ENCODE measurements around the gene LYSMD1. TPM values are rescaled to one million over a fixed set of nuclear protein-coding genes. Genes with fewer than 3 reads are reported as not detected.

LYSMD1 gene
- total and polyA plus RNA-seq, 4 donors: 12.9 to 19.1 (median 18.3) TPM

- Histone ChIP-seq H3K27ac (ENCODE audit: low read depth, low read length) (no peak overlapping the region), H3K9me3 (ENCODE audit: control insufficient read depth, insufficient read depth, low read length) (no peaks in the 10 kb centered on the region), H3K36me3 (ENCODE audit: control insufficient read depth, insufficient read depth, low read length) (peaks cover 70% of the 10 kb centered on the region), H3K4me3 (ENCODE audit: low read depth, low read length) (no peak overlapping the region), H3K27me3 (ENCODE audit: control insufficient read depth, insufficient read depth, low read length) (no peaks in the 10 kb centered on the region), H3K4me1 (ENCODE audit: control insufficient read depth, insufficient read depth, low read length) (peaks cover 16% of the 10 kb centered on the region)
- DNase-seq (ENCODE audit: low read depth in 4 of 6, low spot score in 6 of 6): no peak
- WGBS (ENCODE audit: insufficient coverage): 95% methylated on average over 17 of the region's 17 CpGs
These were observed 10.9 kb upstream of the LYSMD1 start for GRCh38 chr1:151176514-151177045.

- Histone ChIP-seq H3K4me3 (ENCODE audit: low read depth, low read length) (no peak within 1 kb of the TSS), H3K27me3 (ENCODE audit: control insufficient read depth, insufficient read depth, low read length) (no peaks in the 10 kb centered on the region)
- DNase-seq (ENCODE audit: low read depth in 4 of 6, low spot score in 6 of 6): peak in 1 of 6 donors; percentile 15
These were observed 10.2 kb upstream of the LYSMD1 start, which contains the start of gene TMOD4 for GRCh38 chr1:151175863-151176262. TSS of gene TMOD4 (minus strand) at chr1:151175981. CDS start at chr1:151174875, 1,106 bp downstream.

DNA sequence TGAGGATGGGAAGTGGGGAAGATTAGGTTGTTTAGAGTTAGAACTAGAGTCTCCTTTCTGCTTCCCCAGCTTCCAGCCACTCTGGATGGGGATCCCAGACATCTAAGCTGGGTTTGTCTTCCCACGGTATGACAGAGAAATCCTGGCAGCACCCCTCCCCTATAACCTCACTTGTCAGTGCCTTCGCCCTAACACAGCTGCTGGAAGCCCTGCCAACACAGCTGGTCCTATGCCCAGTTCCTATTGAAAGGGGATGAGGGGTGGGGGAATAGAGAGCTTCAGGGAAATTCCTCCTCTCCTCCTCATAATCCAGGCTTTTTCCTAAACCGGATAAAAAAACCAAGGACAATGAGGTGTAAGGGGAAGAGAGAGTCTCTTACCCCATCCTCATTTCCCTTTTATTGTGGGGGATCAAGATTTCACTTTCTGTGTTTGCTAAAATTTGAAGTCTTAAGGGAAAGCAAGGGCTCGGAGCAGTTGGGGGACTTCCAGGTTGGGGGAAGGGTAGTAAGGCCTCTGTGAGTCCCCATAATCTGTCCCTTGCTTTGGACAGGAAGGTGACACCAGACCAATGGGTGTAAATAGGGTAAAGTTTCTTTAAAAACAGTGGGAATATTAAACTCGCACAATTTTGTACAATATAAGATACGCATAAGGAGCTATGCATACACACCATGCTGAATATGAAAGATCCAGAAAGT lies 9.5 kb upstream of the LYSMD1 start:
- H3K27me3 ChIP-seq (ENCODE audit: control insufficient read depth, insufficient read depth, low read length): no peaks in the 10 kb centered on the region
- no peak overlapping the region for H3K4me3 ChIP-seq (ENCODE audit: low read depth, low read length)
- WGBS (ENCODE audit: insufficient coverage): 38% methylated on average over 1 of the region's 6 CpGs
- H3K9me3 ChIP-seq (ENCODE audit: control insufficient read depth, insufficient read depth, low read length): no peaks in the 10 kb centered on the region
- peak in 4 of 6 donors; percentile 55 to 90 (median 69) for DNase-seq (ENCODE audit: low read depth in 4 of 6, low spot score in 6 of 6)
- H3K4me1 ChIP-seq (ENCODE audit: control insufficient read depth, insufficient read depth, low read length): peaks cover 16% of the 10 kb centered on the region
- H3K36me3 ChIP-seq (ENCODE audit: control insufficient read depth, insufficient read depth, low read length): peaks cover 63% of the 10 kb centered on the region
- H3K27ac ChIP-seq (ENCODE audit: low read depth, low read length): peak overlapping the region; percentile 64

More at GRCh38 chr1:151175863-151176262, 10.2 kb upstream of the LYSMD1 start, which contains the start of gene TMOD4:
- H3K27ac ChIP-seq (ENCODE audit: low read depth, low read length): peak within 1 kb of the TSS; percentile 64
- peaks cover 65% of the 10 kb centered on the region for H3K36me3 ChIP-seq (ENCODE audit: control insufficient read depth, insufficient read depth, low read length)
- WGBS (ENCODE audit: insufficient coverage): 73% methylated on average over 1 of the region's 4 CpGs
- H3K9me3 ChIP-seq (ENCODE audit: control insufficient read depth, insufficient read depth, low read length): no peaks in the 10 kb centered on the region
- H3K4me1 ChIP-seq (ENCODE audit: control insufficient read depth, insufficient read depth, low read length): peaks cover 16% of the 10 kb centered on the region

DNA sequence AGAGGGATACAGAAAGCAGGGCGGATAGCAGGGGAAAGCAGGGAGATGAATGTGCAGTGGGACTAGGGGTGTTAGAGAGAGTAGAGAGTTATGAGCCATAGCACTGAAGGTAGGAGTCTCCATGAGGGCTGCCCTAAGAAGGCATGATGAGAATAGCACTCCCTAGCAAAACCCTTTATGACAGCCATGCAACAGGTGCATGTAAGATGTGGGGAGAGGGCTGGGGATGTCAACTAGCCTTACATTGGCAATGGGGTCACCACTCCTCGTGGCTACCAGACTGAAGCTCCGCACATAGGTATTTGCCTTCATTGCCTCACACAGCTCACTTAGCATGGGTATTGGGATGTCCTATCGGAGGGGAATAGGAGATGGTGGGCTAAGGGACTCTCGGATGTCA lies 5.5 kb upstream of the LYSMD1 start:
- H3K27ac ChIP-seq (ENCODE audit: low read depth, low read length): no peak overlapping the region
- 80% methylated on average over 2 of the region's 5 CpGs for WGBS (ENCODE audit: insufficient coverage)
- DNase-seq (ENCODE audit: low read depth in 4 of 6, low spot score in 6 of 6): no peak
- H3K9me3 ChIP-seq (ENCODE audit: control insufficient read depth, insufficient read depth, low read length): no peaks in the 10 kb centered on the region
- peaks cover 51% of the 10 kb centered on the region for H3K36me3 ChIP-seq (ENCODE audit: control insufficient read depth, insufficient read depth, low read length)
- no peak overlapping the region for H3K4me3 ChIP-seq (ENCODE audit: low read depth, low read length)
- H3K27me3 ChIP-seq (ENCODE audit: control insufficient read depth, insufficient read depth, low read length): no peaks in the 10 kb centered on the region
- H3K4me1 ChIP-seq (ENCODE audit: control insufficient read depth, insufficient read depth, low read length): peaks cover 27% of the 10 kb centered on the region

DNA sequence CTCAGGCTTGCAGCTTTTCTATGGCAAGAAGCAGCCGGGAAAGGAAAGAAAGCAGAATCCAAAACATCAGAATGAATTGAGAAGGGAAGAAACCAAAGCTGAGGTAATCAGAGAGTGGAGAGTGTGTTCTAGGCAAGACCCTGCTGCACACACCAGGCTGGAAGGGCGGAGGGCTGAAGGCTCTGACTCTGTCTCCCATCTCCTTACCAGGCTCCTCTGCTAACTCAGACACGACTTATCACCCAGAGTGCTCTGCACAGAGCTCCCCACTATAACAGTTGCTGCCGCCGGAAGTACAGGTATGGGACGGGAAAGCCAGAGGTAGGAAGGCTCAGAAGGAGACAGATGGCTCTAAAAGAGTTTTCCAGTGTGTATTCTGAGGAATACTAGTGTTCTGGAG lies 1.4 kb upstream of the LYSMD1 start:
- H3K27ac ChIP-seq (ENCODE audit: low read depth, low read length): no peak overlapping the region
- H3K4me1 ChIP-seq (ENCODE audit: control insufficient read depth, insufficient read depth, low read length): peaks cover 20% of the 10 kb centered on the region
- H3K9me3 ChIP-seq (ENCODE audit: control insufficient read depth, insufficient read depth, low read length): no peaks in the 10 kb centered on the region
- H3K4me3 ChIP-seq (ENCODE audit: low read depth, low read length): no peak overlapping the region
- no peak for DNase-seq (ENCODE audit: low read depth in 4 of 6, low spot score in 6 of 6)
- H3K36me3 ChIP-seq (ENCODE audit: control insufficient read depth, insufficient read depth, low read length): peaks cover 35% of the 10 kb centered on the region
- H3K27me3 ChIP-seq (ENCODE audit: control insufficient read depth, insufficient read depth, low read length): no peaks in the 10 kb centered on the region
- 86% methylated on average over 1 of the region's 6 CpGs for WGBS (ENCODE audit: insufficient coverage)

DNA sequence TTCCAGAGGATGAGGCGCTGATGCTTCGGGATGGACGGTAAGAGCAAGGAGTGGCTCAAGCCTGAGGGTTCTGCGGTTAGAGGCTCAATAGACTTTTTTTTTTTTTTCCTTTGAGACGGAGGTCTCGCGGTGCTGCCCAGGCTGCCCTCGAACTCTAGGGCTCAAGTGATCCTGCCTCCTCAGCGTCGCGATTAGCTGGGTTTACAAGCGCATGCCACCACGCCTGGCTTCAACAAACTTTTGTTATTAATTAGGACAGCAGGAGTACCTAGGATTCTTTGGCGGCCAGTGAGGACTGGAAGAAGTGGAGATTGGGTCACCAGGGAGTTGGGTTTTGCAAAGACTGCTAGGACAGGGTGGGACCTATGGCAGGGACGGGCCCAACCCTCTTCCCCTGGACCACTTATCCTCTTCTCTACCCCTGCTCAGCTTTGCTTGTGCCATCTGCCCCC lies 829 bp upstream of the LYSMD1 start:
- peaks cover 20% of the 10 kb centered on the region for H3K4me1 ChIP-seq (ENCODE audit: control insufficient read depth, insufficient read depth, low read length)
- DNase-seq (ENCODE audit: low read depth in 4 of 6, low spot score in 6 of 6): no peak
- H3K27ac ChIP-seq (ENCODE audit: low read depth, low read length): peak overlapping the region; percentile 97
- peak overlapping the region; percentile 88 for H3K4me3 ChIP-seq (ENCODE audit: low read depth, low read length)
- 6% methylated on average over 13 of the region's 15 CpGs for WGBS (ENCODE audit: insufficient coverage)
- H3K9me3 ChIP-seq (ENCODE audit: control insufficient read depth, insufficient read depth, low read length): no peaks in the 10 kb centered on the region
- no peaks in the 10 kb centered on the region for H3K27me3 ChIP-seq (ENCODE audit: control insufficient read depth, insufficient read depth, low read length)
- peaks cover 38% of the 10 kb centered on the region for H3K36me3 ChIP-seq (ENCODE audit: control insufficient read depth, insufficient read depth, low read length)

DNA sequence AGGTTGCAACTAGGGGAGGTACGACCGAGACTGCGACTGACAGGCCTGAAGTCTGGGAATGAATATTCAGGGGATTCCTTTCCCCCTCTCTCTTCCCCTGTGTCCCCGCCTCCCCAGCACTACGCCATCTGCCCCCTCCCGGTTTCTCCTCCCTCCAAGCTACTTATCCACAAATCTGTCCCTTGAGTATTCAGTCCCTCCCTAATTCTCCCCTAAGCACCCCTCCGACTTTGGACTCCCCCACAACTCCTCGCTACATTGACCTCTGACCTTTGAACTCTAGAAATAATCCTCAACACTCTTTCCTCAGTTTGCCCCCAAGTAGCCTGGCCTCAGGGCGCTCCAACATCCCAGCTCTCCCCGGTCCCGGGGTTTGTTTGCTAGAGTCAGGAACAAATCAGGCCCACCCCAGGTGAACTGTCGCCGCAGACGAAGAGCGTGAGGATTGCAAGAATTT lies 393 bp downstream of the LYSMD1 start:
- WGBS (ENCODE audit: insufficient coverage): 3% methylated on average over 15 of the region's 15 CpGs

GRCh38 chr1:151164732-151165280 lies 896 bp downstream of the LYSMD1 start:
- Histone ChIP-seq H3K9me3 (ENCODE audit: control insufficient read depth, insufficient read depth, low read length) (no peaks in the 10 kb centered on the region), H3K4me3 (ENCODE audit: low read depth, low read length) (peak overlapping the region; percentile 88), H3K36me3 (ENCODE audit: control insufficient read depth, insufficient read depth, low read length) (peaks cover 43% of the 10 kb centered on the region), H3K27ac (ENCODE audit: low read depth, low read length) (peak overlapping the region; percentile 97), H3K4me1 (ENCODE audit: control insufficient read depth, insufficient read depth, low read length) (peaks cover 20% of the 10 kb centered on the region), H3K27me3 (ENCODE audit: control insufficient read depth, insufficient read depth, low read length) (no peaks in the 10 kb centered on the region)
- WGBS (ENCODE audit: insufficient coverage): 5% methylated on average over 9 of the region's 11 CpGs
- no peak for DNase-seq (ENCODE audit: low read depth in 4 of 6, low spot score in 6 of 6)

More for the DNA sequence above, 393 bp downstream of the LYSMD1 start:
- no peaks in the 10 kb centered on the region for H3K9me3 ChIP-seq (ENCODE audit: control insufficient read depth, insufficient read depth, low read length)
- peaks cover 44% of the 10 kb centered on the region for H3K36me3 ChIP-seq (ENCODE audit: control insufficient read depth, insufficient read depth, low read length)
- peak overlapping the region; percentile 88 for H3K4me3 ChIP-seq (ENCODE audit: low read depth, low read length)
- H3K27ac ChIP-seq (ENCODE audit: low read depth, low read length): peak overlapping the region; percentile 97
- peaks cover 20% of the 10 kb centered on the region for H3K4me1 ChIP-seq (ENCODE audit: control insufficient read depth, insufficient read depth, low read length)
- peak in 4 of 6 donors; percentile 13 to 91 (median 70) for DNase-seq (ENCODE audit: low read depth in 4 of 6, low spot score in 6 of 6)
- no peaks in the 10 kb centered on the region for H3K27me3 ChIP-seq (ENCODE audit: control insufficient read depth, insufficient read depth, low read length)

- Histone ChIP-seq H3K36me3 (ENCODE audit: control insufficient read depth, insufficient read depth, low read length) (peaks cover 45% of the 10 kb centered on the region), H3K27me3 (ENCODE audit: control insufficient read depth, insufficient read depth, low read length) (no peaks in the 10 kb centered on the region), H3K27ac (ENCODE audit: low read depth, low read length) (no peak overlapping the region), H3K4me1 (ENCODE audit: control insufficient read depth, insufficient read depth, low read length) (no peaks in the 10 kb centered on the region), H3K4me3 (ENCODE audit: low read depth, low read length) (no peak overlapping the region), H3K9me3 (ENCODE audit: control insufficient read depth, insufficient read depth, low read length) (no peaks in the 10 kb centered on the region)
- DNase-seq (ENCODE audit: low read depth in 4 of 6, low spot score in 6 of 6): no peak
These were observed 6.3 kb downstream of the LYSMD1 start for GRCh38 chr1:151159373-151159772.
